Heart right ventricle (tissue), 16 donors: ENCODE data around the gene GNPTAB. TPM values are rescaled to one million over a fixed set of nuclear protein-coding genes. Genes with fewer than 3 reads are reported as not detected.

Experiments
- ATAC-seq, 8 donors: fragments of 200-7000 bp; cut with Tn5 transposase; one replicate each; pipeline ENCODE4 v1.9.1; 2020; ENCODE audit warnings: mild to moderate bottlenecking in 8 of 8, moderate library complexity in 8 of 8, moderate number of reproducible peaks in 1 of 8
- DNase-seq, 2 donors: peaks; one replicate each; pipeline ENCODE4 v3.0.0-alpha.2; 2020
- H3K27ac ChIP-seq, 10 donors: fragments of 200-600 bp; sonication (generic) in 2 of 10; one replicate each; pipeline versions ENCODE4 v1.5.0 to v1.8.0; 2020 to 2022; ENCODE audit warnings: mild to moderate bottlenecking in 3 of 10
- H3K27me3 ChIP-seq, 7 donors: fragments of 200-600 bp; one replicate each; pipeline ENCODE4 v1.8.0; 2021 to 2022; ENCODE audit warnings: mild to moderate bottlenecking in 2 of 7
- H3K36me3 ChIP-seq, 9 donors: fragments of 200-600 bp; sonication (generic) in 1 of 9; one replicate each; pipeline versions ENCODE4 v1.5.0 to v1.8.0; 2020 to 2022; ENCODE audit warnings: mild to moderate bottlenecking in 2 of 9
- H3K4me1 ChIP-seq, 9 donors: fragments of 200-600 bp; sonication (generic) in 1 of 9; one replicate each; pipeline versions ENCODE4 v1.5.0 to v1.8.0; 2020 to 2022; ENCODE audit warnings: mild to moderate bottlenecking in 4 of 9
- H3K4me3 ChIP-seq, 10 donors: fragments of 200-600 bp; sonication (generic) in 2 of 10; one replicate each; pipeline versions ENCODE4 v1.5.0 to v1.8.0; 2020 to 2022; ENCODE audit warnings: mild to moderate bottlenecking in 7 of 10, moderate library complexity in 2 of 10
- H3K9me3 ChIP-seq, 11 donors: fragments of 200-600 bp in 10 of 11; sonication (generic) in 2 of 11; one replicate each; pipeline versions ENCODE4 v1.5.0 to v1.8.0; 2013 to 2022; ENCODE audit warnings: mild to moderate bottlenecking in 2 of 11, control low read depth in 1 of 11, moderate library complexity in 1 of 11
- WGBS, 2 donors: extraction: QIAGEN DNeasy Blood & Tissue Kit; methylation state at CpG; one replicate each; pipeline ENCODE4 v1.1.7; 2013; ENCODE audit warnings: inconsistent platforms in 1 of 2; 5-methylcytosine and 5-hydroxymethylcytosine counted together
- intact Hi-C, 10 donors: fragments of 100-400 bp; cut with DNase I; formaldehyde crosslinking; loops; one replicate each; pipeline versions ENCODE4 v1.11.1 to v1.14.2; 2022
- polyA plus RNA-seq, 2 donors: library from polyadenylated mRNA; stranded (reverse); fragments of 200-250 nt; gene quantifications; one replicate each; pipeline ENCODE4 v1.2.3, GENCODE V29; 2013
- total RNA-seq, 10 donors: library from RNA; stranded (reverse); fragmentation: NEBNext Ultra II Directional in 3 of 10; extraction: Animal tissue kit (Norgen Biotek cat#: 25700) in 3 of 10; gene quantifications; one replicate each; pipeline versions ENCODE4 v1.2.1 to v1.2.4, GENCODE V29; 2021 to 2023
- TF ChIP-seq, protein P1 (sequence below), 9 donors: fragments of 200-600 bp; sonication (generic) in 2 of 9; IDR thresholded peaks; one replicate each; pipeline versions ENCODE4 v1.5.0 to v1.8.0; 2021 to 2022; ENCODE audit warnings: antibody characterized with exemption in 9 of 9, mild to moderate bottlenecking in 5 of 9, moderate library complexity in 1 of 9
- donor health status: Arrhythmogenic right ventricular cardiomyopathy.
- donor health status: ischemic (EF 13 %, LVEDD 7.1; RV severe dilation, severe dysfunction).
- donor health status: healthy with polysubstance abuse.
- donor health status: DM: no; HTN: yes; CAD: no.
- donor health status: DM: no; HTN: no; CAD: no.
- donor health status: ischemic (EF 25% LVEDD 6.9; RV normal size, moderate dysfunction).
- donor health status: ischemic (EF 25% LVEDD 5.7; RV mildly dilated, moderate dysfunction).
- donor health status: healthy.
- donor health status: DM: yes; HTN: yes; CAD: no.
- donor health status: Ischemic cardiomyopathy.
- donor health status: ischemic (EF 35%, LVEDD 5.7; RV mildly dilated, moderate dysfunction).
- donor health status: nonischemic (EF 11% LVEDD 7.7; RV severe dilation, severe dysfunction).
- donor health status: DM: yes; HTN: yes; CAD: no.
- donor health status: PGD.
- donor health status: ischemic (EF 29% LVEDD 5.4; RV normal size, mild dysfunction).
- donor health status: nonischemic (EF 23%, LVEDD 6.1; RV moderate dilation, normal function).

Gene GNPTAB
- total and polyA plus RNA-seq, 12 donors, result 10.5 to 60.6 (median 47.6) TPM

GRCh38 chr12:101829639-101830366 is 956 bp downstream of the GNPTAB start:
- ATAC-seq, result peak in 4 of 8 donors; percentile 2 to 23 (median 12)
- H3K36me3 ChIP-seq, result no peaks in the 10 kb centered on the region
- no peaks in the 10 kb centered on the region for H3K9me3 ChIP-seq
- TF ChIP-seq, protein P1, sequence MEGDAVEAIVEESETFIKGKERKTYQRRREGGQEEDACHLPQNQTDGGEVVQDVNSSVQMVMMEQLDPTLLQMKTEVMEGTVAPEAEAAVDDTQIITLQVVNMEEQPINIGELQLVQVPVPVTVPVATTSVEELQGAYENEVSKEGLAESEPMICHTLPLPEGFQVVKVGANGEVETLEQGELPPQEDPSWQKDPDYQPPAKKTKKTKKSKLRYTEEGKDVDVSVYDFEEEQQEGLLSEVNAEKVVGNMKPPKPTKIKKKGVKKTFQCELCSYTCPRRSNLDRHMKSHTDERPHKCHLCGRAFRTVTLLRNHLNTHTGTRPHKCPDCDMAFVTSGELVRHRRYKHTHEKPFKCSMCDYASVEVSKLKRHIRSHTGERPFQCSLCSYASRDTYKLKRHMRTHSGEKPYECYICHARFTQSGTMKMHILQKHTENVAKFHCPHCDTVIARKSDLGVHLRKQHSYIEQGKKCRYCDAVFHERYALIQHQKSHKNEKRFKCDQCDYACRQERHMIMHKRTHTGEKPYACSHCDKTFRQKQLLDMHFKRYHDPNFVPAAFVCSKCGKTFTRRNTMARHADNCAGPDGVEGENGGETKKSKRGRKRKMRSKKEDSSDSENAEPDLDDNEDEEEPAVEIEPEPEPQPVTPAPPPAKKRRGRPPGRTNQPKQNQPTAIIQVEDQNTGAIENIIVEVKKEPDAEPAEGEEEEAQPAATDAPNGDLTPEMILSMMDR (IDR thresholded peaks at IDR 0.05), result no peak
- H3K27ac ChIP-seq, result peak overlapping the region; percentile 38 to 89 (median 87)
- DNase-seq, result no peak
- no peaks in the 10 kb centered on the region for H3K27me3 ChIP-seq
- 7 to 8% methylated on average over 11 of the region's 11 CpGs for WGBS, 2 donors
- peak overlapping the region; percentile 74 to 95 (median 87) for H3K4me3 ChIP-seq
- intact Hi-C loops, result loop anchor here in 9 of 10 donors (2.0 to 10.0 kb wide), 11 partner anchors 38 to 415 kb away; partner anchors contain the start of genes DRAM1 (in 2 of the 9) and CHPT1 (in 1 of the 9)
- H3K4me1 ChIP-seq, result peaks cover 0 to 52% (median 29%) of the 10 kb centered on the region in 9 donors

- DNase-seq (no peak), ATAC-seq (no peak)
- H3K36me3 ChIP-seq, result no peaks in the 10 kb centered on the region
- peaks cover 0 to 64% (median 40%) of the 10 kb centered on the region in 9 donors for H3K4me1 ChIP-seq
- peak overlapping the region in 3 of 10 donors; percentile 74 to 91 (median 87) for H3K4me3 ChIP-seq
- TF ChIP-seq, protein P1 (IDR thresholded peaks at IDR 0.05), result no peak
- WGBS, 2 donors, result 98 to 99% methylated on average over 6 of the region's 6 CpGs
- no peaks in the 10 kb centered on the region for H3K27me3 ChIP-seq
- intact Hi-C loops, result loop anchor here in 1 of 10 donors (5.0 kb wide), 1 partner anchor 36 kb away; no protein-coding TSS in a partner anchor
- no peaks in the 10 kb centered on the region for H3K9me3 ChIP-seq
- H3K27ac ChIP-seq, result peak overlapping the region in 2 of 10 donors; percentile 29 to 88
Measured at GRCh38 chr12:101828463-101829196, 2.1 kb downstream of the GNPTAB start.

DNA sequence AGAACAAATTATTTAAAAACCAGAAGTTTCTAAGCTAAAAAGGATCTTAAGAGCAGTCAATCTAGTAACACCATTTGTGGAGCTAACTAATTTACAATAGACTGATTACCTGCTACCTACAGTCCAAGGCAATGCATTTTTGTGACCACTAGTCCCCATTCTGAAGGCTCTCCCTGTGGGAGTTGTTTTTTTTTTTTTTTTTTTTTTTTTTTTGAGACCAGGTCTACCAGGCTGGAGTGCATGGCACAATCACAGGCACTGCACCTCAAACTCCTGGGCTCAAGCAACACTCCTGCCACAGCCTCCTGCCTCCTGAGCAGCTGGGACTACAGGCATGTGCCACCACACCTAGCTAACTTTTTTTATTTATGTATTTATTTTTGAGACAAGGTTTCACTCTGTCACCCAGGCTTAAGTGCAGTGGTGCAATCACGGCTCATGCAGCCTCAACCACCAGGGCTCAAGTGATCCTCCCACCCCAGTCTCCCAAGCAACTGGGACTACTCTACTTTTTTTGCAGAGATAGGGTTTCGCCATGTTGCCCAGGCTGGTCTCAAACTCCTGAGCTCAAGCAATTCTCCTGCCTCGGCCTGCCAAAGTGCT is 3.9 kb downstream of the GNPTAB start:
- intact Hi-C loops, result loop anchor here in 1 of 10 donors (5.0 kb wide), 1 partner anchor 35 kb away; no protein-coding TSS in a partner anchor
- WGBS, 2 donors, result 91 to 93% methylated on average over 3 of the region's 3 CpGs
- DNase-seq, result no peak
- H3K9me3 ChIP-seq, result no peaks in the 10 kb centered on the region
- H3K4me3 ChIP-seq, result no peak overlapping the region
- no peaks in the 10 kb centered on the region for H3K27me3 ChIP-seq
- no peaks in the 10 kb centered on the region for H3K36me3 ChIP-seq
- peaks cover 0 to 77% (median 54%) of the 10 kb centered on the region in 9 donors for H3K4me1 ChIP-seq
- no peak for ATAC-seq
- TF ChIP-seq, protein P1 (IDR thresholded peaks at IDR 0.05), result no peak
- peak overlapping the region in 2 of 10 donors; percentile 5 to 80 for H3K27ac ChIP-seq

- ATAC-seq, result no peak
- Histone ChIP-seq H3K4me3 (no peak overlapping the region), H3K27me3 (no peaks in the 10 kb centered on the region), H3K36me3 (no peaks in the 10 kb centered on the region), H3K4me1 (peaks cover 0 to 78% (median 55%) of the 10 kb centered on the region in 9 donors), H3K27ac (peak overlapping the region in 9 of 10 donors; percentile 31 to 80 (median 68)), H3K9me3 (no peaks in the 10 kb centered on the region)
- intact Hi-C loops, result loop anchor here in 1 of 10 donors (5.0 kb wide), 1 partner anchor 33 kb away; no protein-coding TSS in a partner anchor
- TF ChIP-seq, protein P1 (IDR thresholded peaks at IDR 0.05), result no peak
- no peak for DNase-seq
- 62 to 64% methylated on average over 2 of the region's 2 CpGs for WGBS, 2 donors
Measured at GRCh38 chr12:101824831-101825230, 5.9 kb downstream of the GNPTAB start.
